Measurements from ENCODE around the gene MDGA2.

DNA sequence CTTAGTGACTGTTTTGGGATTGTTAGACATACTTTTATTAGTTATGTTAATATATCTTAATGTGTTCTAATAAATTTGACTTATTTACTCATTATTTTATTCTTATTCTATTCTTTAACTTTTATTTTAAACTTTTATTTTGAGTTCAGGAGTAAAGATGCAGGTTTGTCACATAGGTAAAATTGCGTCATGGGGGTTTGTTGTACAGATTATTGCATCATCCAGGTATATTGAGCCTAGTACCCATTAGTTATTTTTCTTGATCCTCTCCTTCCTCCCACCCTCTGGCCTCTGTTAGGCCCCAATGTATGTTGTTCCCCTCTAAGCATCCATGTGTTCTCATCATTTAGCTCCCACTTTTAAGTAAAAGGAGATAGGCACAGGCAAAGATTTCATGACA, 495.5 kb downstream of the MDGA2 start:
- TF ChIP-seq, protein P1, sequence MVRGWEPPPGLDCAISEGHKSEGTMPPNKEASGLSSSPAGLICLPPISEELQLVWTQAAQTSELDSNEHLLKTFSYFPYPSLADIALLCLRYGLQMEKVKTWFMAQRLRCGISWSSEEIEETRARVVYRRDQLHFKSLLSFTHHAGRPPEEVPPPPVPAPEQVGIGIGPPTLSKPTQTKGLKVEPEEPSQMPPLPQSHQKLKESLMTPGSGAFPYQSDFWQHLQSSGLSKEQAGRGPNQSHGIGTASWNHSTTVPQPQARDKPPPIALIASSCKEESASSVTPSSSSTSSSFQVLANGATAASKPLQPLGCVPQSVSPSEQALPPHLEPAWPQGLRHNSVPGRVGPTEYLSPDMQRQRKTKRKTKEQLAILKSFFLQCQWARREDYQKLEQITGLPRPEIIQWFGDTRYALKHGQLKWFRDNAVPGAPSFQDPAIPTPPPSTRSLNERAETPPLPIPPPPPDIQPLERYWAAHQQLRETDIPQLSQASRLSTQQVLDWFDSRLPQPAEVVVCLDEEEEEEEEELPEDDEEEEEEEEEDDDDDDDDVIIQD (CRISPR knock-in tag; IDR thresholded peaks at IDR 0.05; ENCODE audit: low read depth): no peak
- TF ChIP-seq FOXP1 (IDR thresholded peaks at IDR 0.05): no peak
- TF ChIP-seq FOXP1 (CRISPR knock-in tag; IDR thresholded peaks at IDR 0.05): no peak
- no peak for TF ChIP-seq ZNF572 (CRISPR knock-in tag; IDR thresholded peaks at IDR 0.05)

Measured in HepG2 (cell line).